Erythroblast (primary cell): ENCODE data around the gene CORO1C.

Experiments used
- GATA1 ChIP-seq: IDR thresholded peaks from 2 replicates; pipeline ENCODE4 v1.6.1; 2011; ENCODE audit warnings: low read depth, mild to moderate bottlenecking, control low read depth, low read length, moderate library complexity
- POLR2A ChIP-seq: IDR thresholded peaks from 2 replicates; pipeline ENCODE4 v1.6.1; 2011; ENCODE audit warnings: mild to moderate bottlenecking, low read length

DNA sequence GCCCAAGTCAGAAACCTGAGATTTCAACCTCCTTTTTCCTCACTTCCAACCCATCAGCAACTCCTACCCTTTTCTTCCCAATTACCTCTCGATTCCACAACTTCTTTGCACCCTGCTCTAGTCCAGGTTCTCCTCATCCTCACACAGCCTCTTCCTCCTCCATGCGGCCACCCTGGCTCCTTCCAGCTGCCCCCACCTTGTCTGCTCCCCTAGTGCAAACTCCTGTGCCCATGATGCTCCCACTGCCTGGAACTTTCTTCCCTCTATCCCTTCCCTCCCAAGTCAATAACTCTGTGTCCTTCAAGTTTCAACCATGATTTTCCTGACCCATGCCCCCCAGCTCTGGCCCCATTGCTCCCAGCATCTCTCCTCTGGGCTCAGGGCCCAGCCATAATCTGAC lies 115.0 kb downstream of the CORO1C start:
- TF ChIP-seq POLR2A (no peak), GATA1 (no peak)
